Stimulated activated CD8-positive, alpha-beta memory T cell treated with anti-CD3 and anti-CD28 coated beads, Interleukin-4, amount 100 ng/mL, for 48 hours (primary cell): ENCODE results near the gene GAREM2.

Experiments
- DNase-seq: peaks from one replicate; pipeline ENCODE4 v3.0.0-alpha.2; 2020

The GAREM2 gene

GRCh38 chr2:26189751-26190150 lies 16.9 kb downstream of the GAREM2 start:
- DNase-seq: no peak

GRCh38 chr2:26190369-26190768 lies 17.5 kb downstream of the GAREM2 start:
- no peak for DNase-seq

GRCh38 chr2:26191316-26192159 lies 18.6 kb downstream of the GAREM2 start:
- DNase-seq: no peak

DNA sequence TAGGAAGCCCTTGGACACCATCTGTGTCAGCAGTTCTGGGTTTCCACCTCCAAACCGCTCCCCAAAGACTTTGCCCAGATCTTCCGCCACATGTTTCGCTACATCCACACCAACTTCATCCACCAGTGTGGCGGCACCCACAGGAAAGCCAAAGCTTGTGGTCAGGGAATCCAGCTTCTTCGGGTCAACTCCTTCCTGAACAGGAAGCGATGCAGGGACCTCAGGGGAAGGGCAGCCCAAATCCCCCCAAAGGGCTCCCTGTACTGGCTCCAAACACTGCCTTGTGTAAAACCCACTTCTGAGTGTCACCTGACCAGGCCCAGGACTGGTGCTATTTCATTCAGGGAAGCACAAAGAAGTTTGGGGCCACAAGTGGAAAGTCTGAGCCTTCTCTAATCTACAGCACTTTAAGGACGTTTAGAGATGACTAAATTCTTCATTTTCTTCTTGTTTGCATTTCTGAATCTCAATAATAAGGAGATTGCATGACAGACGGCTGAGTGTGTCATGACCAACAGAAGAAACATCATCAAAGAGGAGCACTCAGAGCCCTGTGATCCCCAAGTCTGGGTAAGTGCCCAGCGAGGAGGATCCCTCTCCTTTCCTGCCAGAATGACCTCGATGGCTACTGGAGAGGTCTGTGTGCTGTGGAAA lies 20.8 kb downstream of the GAREM2 start:
- no peak for DNase-seq

- DNase-seq: no peak
These were observed 22.4 kb downstream of the GAREM2 start for GRCh38 chr2:26195040-26195984.

DNA sequence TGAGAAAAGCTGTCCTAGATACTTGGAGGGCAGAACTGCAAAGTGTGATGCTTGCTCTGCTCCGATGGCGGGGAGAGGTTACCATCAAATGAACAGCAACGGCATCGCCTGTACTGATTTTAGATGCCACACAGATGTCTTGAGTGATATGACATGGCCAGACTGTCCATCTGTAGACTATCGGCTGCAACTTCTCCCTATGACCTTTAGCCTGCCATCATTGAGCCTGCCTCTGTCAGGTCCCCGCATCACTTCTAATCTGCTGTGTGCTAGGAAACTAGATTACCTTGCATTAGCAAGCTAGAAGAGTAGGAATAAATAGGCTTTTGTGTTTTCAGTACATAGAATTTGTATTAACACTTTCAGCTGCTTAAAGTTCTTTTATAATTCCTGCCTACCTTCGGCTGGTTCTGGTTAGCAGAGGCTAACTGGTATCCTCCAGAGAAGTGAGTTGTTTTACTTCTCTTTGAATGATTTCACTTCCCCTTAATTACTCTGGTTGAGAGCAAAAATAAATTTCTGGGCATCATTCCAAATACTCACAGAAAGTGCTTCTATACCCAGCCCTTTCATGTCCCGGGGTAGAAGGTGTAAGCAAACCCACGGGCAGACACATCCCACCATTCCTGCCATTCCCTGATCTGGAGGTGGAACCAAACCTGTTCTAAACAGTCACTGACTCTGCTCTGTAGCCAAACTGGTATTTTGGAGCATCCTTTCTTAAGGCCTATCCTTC lies 24.0 kb downstream of the GAREM2 start:
- no peak for DNase-seq

DNA sequence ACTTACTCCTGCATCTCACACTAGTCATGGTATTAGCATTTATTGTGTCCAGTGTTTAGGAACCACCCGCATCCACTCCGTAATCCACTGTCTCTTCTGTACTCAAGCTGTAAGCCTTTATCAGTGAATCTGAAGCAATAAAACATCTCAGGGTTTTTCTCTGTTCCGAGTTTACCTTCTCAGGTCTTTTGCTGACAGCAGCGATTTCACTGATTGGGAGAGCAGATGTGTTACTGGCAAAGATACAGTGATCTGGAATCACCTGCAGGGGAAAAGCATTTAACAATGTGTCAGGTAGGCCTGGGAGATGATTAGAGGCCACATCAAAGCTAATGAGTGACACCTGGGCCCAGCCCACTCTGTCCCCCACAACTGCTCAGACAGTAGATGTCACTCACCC lies 24.6 kb downstream of the GAREM2 start:
- DNase-seq: no peak

DNA sequence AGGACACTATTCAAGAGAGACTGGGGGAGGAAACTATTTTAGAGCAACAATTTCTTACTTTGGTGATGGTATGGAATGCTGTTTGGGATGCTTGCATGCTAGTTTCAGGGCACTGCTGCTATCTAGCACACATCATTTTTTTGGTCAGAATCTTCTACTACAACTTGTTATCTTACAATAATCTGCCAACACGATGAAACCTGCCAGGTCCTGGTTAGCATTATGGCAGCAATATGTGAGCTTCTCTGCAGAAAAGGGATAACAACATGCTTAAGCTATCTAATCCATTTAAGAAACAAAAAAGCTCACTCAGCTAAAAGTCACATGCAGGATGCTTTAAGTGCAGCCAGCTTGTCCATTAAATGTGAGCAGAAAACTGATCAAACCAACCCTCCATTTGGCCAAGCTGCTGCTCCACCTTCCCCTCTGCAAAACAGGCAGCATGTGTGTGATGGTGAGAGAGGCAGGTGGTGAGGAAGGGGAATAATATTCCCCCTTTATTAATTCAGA lies 30.1 kb downstream of the GAREM2 start:
- DNase-seq: no peak

DNA sequence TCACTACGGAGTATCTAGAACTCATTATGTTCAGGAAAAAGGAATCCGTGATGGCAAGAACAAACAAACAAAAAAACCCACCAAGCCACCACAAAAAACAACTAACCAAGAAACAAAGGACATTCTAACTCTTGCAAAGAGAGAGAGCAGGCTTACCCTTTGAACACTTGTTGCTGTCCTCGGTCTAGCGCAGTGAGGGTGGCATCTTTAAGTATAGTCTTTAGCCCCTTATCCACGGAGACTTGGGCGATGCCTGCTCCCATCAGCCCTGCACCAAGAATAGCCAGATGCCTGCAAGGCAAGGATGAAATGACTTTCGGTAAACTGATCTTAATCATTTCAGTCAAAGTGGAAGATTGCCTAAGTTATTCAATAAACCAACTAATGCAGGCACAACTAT lies 31.0 kb downstream of the GAREM2 start:
- DNase-seq: no peak

- DNase-seq: no peak
These were observed 39.1 kb downstream of the GAREM2 start for GRCh38 chr2:26212011-26212410.

- no peak for DNase-seq
These were observed 41.9 kb downstream of the GAREM2 start for GRCh38 chr2:26214759-26215158.

- no peak for DNase-seq
These were observed 42.9 kb downstream of the GAREM2 start for GRCh38 chr2:26215833-26216232.

DNA sequence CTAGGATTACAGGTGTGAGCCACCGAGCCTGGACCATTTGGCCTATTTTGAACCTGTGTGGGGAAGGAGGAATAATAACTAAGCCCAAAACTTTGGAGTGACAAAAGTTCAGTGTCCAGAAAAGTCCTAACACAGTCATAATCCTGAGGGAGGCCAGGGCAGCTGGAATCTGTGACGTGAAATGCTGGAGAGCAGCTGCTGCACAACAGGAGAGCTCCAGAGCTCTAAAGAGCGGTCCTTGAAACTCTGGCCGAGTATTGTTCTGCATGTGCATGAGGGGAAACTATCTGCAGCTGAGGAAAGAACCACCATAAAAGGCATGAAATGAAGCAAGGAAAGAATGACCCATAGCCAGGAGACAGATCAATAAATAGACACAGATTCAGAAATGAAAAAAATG lies 43.7 kb downstream of the GAREM2 start:
- no peak for DNase-seq

DNA sequence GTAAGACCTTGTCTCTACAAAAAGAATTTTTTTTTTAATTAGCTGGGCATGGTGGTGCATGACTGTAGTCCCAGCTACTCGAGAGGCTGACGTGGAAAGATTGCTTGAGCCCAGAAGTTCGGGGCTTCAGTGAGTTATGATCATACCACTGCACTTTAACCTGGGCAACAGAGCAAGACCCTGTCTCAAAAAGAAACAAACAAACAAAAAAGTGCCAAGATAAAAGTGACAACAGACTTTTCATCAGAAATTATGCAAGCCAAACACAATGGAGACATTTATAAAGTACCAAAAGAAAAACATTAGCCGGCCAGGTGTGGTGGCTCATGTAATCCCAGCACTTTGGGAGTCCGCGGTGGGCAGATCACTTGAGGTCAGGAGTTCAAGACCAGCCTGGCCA lies 44.8 kb downstream of the GAREM2 start:
- DNase-seq: no peak

- no peak for DNase-seq
These were observed 50.1 kb downstream of the GAREM2 start for GRCh38 chr2:26223018-26223417.

DNA sequence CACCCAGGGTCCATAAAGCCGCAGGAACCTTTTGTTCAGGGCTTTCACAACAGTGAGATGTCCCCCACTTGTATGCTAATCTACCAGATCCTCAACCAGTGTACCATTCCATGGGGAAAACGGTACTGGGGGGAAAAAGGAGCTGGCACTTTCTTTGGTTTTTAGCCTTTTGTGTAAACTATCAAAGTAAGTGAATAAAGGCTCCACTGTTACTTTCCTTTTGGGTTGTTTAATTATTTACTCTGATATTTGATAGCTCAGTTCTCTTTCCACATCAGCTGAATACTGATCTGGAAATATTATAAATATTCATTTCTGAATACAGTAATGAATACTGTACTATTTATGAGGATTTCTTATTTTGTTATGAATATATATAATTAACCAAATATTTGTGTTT lies 51.2 kb downstream of the GAREM2 start:
- no peak for DNase-seq

DNA sequence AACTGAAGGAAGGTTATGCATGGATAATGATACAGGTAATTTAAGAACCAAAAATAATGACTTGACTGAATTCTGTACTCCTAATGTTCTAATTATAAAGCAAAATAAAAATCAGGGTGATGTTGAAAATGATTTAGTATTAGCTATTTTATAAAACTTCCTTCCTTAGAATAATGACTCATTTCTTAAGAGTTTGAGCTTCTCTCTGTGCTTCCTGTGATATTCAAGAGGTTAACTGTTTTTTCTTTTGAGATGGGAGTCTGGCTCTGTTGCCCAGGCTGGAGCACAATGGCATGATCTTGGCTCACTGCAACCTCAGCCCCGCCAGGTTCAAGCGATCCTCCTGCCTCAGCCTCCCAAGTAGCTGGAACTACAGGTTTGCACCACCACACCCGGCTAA lies 56.7 kb downstream of the GAREM2 start:
- DNase-seq: no peak

GRCh38 chr2:26230806-26231205 lies 57.9 kb downstream of the GAREM2 start:
- DNase-seq: no peak

GRCh38 chr2:26235089-26235488 lies 62.2 kb downstream of the GAREM2 start:
- DNase-seq: no peak

GRCh38 chr2:26237868-26238267 lies 65.0 kb downstream of the GAREM2 start:
- DNase-seq: no peak

- no peak for DNase-seq
These were observed 65.5 kb downstream of the GAREM2 start for GRCh38 chr2:26238311-26238958.
